Mesothelial cell of epicardium (in vitro differentiated cells): Measurements from ENCODE around the gene FNDC3B. TPM values are rescaled to one million over a fixed set of nuclear protein-coding genes. Genes with fewer than 3 reads are reported as not detected.

ENCODE experiments used
- DNase-seq, 2 experiments: peaks; one replicate each; pipeline ENCODE4 v3.0.0; 2021; ENCODE audit warnings: low spot score in 2 of 2; ENCODE audit not compliant: unreplicated experiment in 2 of 2
- H3K27ac Mint-ChIP-seq: 2 replicates; pipeline ENCODE4 v1.8.0; 2021; ENCODE audit warnings: mixed read lengths
- H3K27me3 Mint-ChIP-seq: 2 replicates; pipeline ENCODE4 v1.8.0; 2021; ENCODE audit warnings: low read depth, mixed read lengths
- H3K36me3 Mint-ChIP-seq: 2 replicates; pipeline ENCODE4 v1.8.0; 2021; ENCODE audit warnings: mixed read lengths
- H3K4me1 Mint-ChIP-seq: 2 replicates; pipeline ENCODE4 v1.8.0; 2021; ENCODE audit warnings: mixed read lengths
- H3K4me3 Mint-ChIP-seq: 2 replicates; pipeline ENCODE4 v1.8.0; 2021; ENCODE audit warnings: mild to moderate bottlenecking, moderate library complexity, mixed read lengths
- H3K9me3 Mint-ChIP-seq: 2 replicates; pipeline ENCODE4 v1.8.0; 2021; ENCODE audit warnings: mixed read lengths
- CTCF ChIP-seq: fragments of 200-600 bp; sonication (generic); IDR thresholded peaks from one replicate; pipeline ENCODE4 v1.5.0; 2021; ENCODE audit warnings: antibody characterized with exemption; ENCODE audit not compliant: unreplicated experiment
- total RNA-seq: library from RNA; stranded (reverse); gene quantifications from 3 replicates; pipeline ENCODE4 v1.2.1, GENCODE V29; 2021

The FNDC3B gene
- total RNA-seq, 1 donor from 2014 or later = 131 TPM

GRCh38 chr3:172056416-172056815, 17.0 kb downstream of the FNDC3B start:
- peaks cover 13% of the 10 kb centered on the region for H3K36me3 Mint-ChIP-seq
- H3K27me3 Mint-ChIP-seq = no peaks in the 10 kb centered on the region
- no peak overlapping the region for H3K4me3 Mint-ChIP-seq
- no peaks in the 10 kb centered on the region for H3K9me3 Mint-ChIP-seq
- H3K27ac Mint-ChIP-seq = peak overlapping the region; percentile 13
- TF ChIP-seq CTCF = no peak
- peaks cover 28% of the 10 kb centered on the region for H3K4me1 Mint-ChIP-seq
- DNase-seq = no peak

- H3K36me3 Mint-ChIP-seq = peaks cover 13% of the 10 kb centered on the region
- no peaks in the 10 kb centered on the region for H3K9me3 Mint-ChIP-seq
- peaks cover 32% of the 10 kb centered on the region for H3K4me1 Mint-ChIP-seq
- DNase-seq = no peak
- H3K27me3 Mint-ChIP-seq = no peaks in the 10 kb centered on the region
- H3K27ac Mint-ChIP-seq = no peak overlapping the region
- no peak for TF ChIP-seq CTCF
- no peak overlapping the region for H3K4me3 Mint-ChIP-seq
Observed at GRCh38 chr3:172057059-172057458, 17.7 kb downstream of the FNDC3B start.

- H3K4me1 Mint-ChIP-seq = peaks cover 34% of the 10 kb centered on the region
- H3K27me3 Mint-ChIP-seq = no peaks in the 10 kb centered on the region
- no peak for TF ChIP-seq CTCF
- no peaks in the 10 kb centered on the region for H3K9me3 Mint-ChIP-seq
- peaks cover 6% of the 10 kb centered on the region for H3K36me3 Mint-ChIP-seq
- H3K27ac Mint-ChIP-seq = peak overlapping the region; percentile 9
- DNase-seq = no peak
- H3K4me3 Mint-ChIP-seq = no peak overlapping the region
Observed at GRCh38 chr3:172057624-172058327, 18.4 kb downstream of the FNDC3B start.

- H3K4me3 Mint-ChIP-seq = no peak overlapping the region
- no peaks in the 10 kb centered on the region for H3K27me3 Mint-ChIP-seq
- no peak overlapping the region for H3K27ac Mint-ChIP-seq
- H3K4me1 Mint-ChIP-seq = peaks cover 41% of the 10 kb centered on the region
- TF ChIP-seq CTCF = no peak
- H3K9me3 Mint-ChIP-seq = no peaks in the 10 kb centered on the region
- H3K36me3 Mint-ChIP-seq = peaks cover 19% of the 10 kb centered on the region
- no peak for DNase-seq
Observed at GRCh38 chr3:172059532-172059931, 20.2 kb downstream of the FNDC3B start.

GRCh38 chr3:172060234-172060633, 20.9 kb downstream of the FNDC3B start:
- no peak overlapping the region for H3K27ac Mint-ChIP-seq
- no peak for TF ChIP-seq CTCF
- H3K4me3 Mint-ChIP-seq = no peak overlapping the region
- peaks cover 42% of the 10 kb centered on the region for H3K4me1 Mint-ChIP-seq
- peaks cover 21% of the 10 kb centered on the region for H3K36me3 Mint-ChIP-seq
- DNase-seq = no peak
- H3K9me3 Mint-ChIP-seq = no peaks in the 10 kb centered on the region
- no peaks in the 10 kb centered on the region for H3K27me3 Mint-ChIP-seq

GRCh38 chr3:172061724-172062184, 22.4 kb downstream of the FNDC3B start:
- Mint-ChIP-seq H3K27me3 (no peaks in the 10 kb centered on the region), H3K4me1 (peaks cover 51% of the 10 kb centered on the region), H3K27ac (no peak overlapping the region), H3K36me3 (peaks cover 20% of the 10 kb centered on the region), H3K9me3 (no peaks in the 10 kb centered on the region), H3K4me3 (no peak overlapping the region)
- DNase-seq = no peak
- TF ChIP-seq CTCF = no peak
